Bronchial epithelial cell (primary cell): ENCODE results near the gene PON2. TPM values are rescaled to one million over a fixed set of nuclear protein-coding genes. Genes with fewer than 3 reads are reported as not detected.
A peak's percentile ranks its signal among the peaks of the same experiment; 100 is the strongest.

Experiments
- DNase-seq: peaks from one replicate; pipeline ENCODE4 v3.0.0-alpha.2; 2010; ENCODE audit warnings: low read depth
- FAIRE-seq: peaks from 2 replicates; lab custom pipeline; 2011; peaks lifted over from hg19 to GRCh38; lab: Jason Lieb, UNC
- H3K27me3 ChIP-seq: 2 replicates; pipeline ENCODE4 v1.5.1; 2011; ENCODE audit warnings: low read length; ENCODE audit not compliant: control insufficient read depth, insufficient read depth
- H3K36me3 ChIP-seq: 2 replicates; pipeline ENCODE4 v1.5.1; 2011; ENCODE audit warnings: low read length; ENCODE audit not compliant: control insufficient read depth, insufficient read depth
- H3K4me3 ChIP-seq: 2 replicates; pipeline ENCODE4 v1.5.1; 2011; ENCODE audit warnings: mild to moderate bottlenecking, low read depth, low read length, control low read depth
- total RNA-seq: library from RNA; depleted of rRNA; stranded (reverse); fragments of >200 nt; gene quantifications from 2 replicates; pipeline ENCODE4 v1.2.1, GENCODE V29; 2014
- TF ChIP-seq, protein P1 (sequence below): IDR thresholded peaks from 2 replicates; pipeline ENCODE4 v1.5.1; 2011; ENCODE audit warnings: mild to moderate bottlenecking, moderate library complexity, low read length, control low read depth, inconsistent platforms; ENCODE audit not compliant: insufficient read depth, severe bottlenecking

PON2 gene
- total RNA-seq, 1 donor from 2014 or later, result 40.8 TPM

DNA sequence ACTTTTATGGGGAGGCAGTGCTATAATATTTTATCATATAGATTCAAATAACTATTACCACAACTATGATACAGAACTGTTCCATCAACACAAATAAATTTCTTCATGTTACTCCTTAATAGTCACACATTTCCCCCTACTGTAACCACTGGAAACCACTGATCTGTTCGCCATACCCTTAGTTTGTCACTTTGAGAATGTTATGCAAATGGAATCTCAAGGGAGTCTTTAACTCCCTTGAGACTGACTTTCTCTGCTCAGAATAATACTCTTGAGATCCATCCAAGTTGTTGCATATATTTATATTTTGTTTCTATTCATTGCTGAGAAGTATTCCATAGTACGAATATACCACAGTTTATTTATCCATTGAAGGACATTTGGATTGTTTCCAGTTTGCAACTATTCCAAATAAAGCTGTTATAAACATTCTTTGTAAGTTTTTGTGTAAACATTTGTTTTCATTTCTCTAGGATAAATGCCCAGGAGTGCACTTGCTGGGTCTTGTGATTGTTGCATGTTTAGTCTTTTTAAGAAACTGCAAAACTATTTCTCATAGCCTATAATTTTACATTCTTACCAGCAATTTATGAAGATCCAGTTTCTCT is 19.7 kb upstream of the PON2 start:
- no peaks in the 10 kb centered on the region for H3K36me3 ChIP-seq
- FAIRE-seq, result no peak

DNA sequence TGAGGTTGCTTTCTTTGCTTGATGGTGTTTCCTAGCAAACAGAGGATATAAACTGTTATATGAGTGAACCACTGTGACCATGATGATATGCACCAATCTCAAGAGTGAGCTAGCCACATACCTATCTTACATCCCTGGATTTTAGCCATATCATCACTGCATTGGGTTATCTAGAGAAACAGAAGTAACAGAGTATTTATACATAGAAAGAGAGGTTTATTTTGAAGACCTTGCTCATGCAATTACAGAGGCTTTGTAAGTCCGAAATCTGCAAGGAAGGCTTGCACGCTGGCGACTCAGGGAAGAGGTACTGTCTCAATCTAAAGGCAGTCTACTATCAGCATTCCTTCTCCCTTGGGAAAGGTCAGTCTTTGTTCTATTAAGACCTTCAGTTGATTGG is 11.8 kb upstream of the PON2 start:
- H3K4me3 ChIP-seq, result no peak overlapping the region
- no peak for FAIRE-seq

More for the DNA sequence above, 19.7 kb upstream of the PON2 start:
- Histone ChIP-seq H3K4me3 (no peak overlapping the region), H3K27me3 (no peaks in the 10 kb centered on the region)
- DNase-seq, result no peak
- TF ChIP-seq, protein P1, sequence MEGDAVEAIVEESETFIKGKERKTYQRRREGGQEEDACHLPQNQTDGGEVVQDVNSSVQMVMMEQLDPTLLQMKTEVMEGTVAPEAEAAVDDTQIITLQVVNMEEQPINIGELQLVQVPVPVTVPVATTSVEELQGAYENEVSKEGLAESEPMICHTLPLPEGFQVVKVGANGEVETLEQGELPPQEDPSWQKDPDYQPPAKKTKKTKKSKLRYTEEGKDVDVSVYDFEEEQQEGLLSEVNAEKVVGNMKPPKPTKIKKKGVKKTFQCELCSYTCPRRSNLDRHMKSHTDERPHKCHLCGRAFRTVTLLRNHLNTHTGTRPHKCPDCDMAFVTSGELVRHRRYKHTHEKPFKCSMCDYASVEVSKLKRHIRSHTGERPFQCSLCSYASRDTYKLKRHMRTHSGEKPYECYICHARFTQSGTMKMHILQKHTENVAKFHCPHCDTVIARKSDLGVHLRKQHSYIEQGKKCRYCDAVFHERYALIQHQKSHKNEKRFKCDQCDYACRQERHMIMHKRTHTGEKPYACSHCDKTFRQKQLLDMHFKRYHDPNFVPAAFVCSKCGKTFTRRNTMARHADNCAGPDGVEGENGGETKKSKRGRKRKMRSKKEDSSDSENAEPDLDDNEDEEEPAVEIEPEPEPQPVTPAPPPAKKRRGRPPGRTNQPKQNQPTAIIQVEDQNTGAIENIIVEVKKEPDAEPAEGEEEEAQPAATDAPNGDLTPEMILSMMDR, result no peak

DNA sequence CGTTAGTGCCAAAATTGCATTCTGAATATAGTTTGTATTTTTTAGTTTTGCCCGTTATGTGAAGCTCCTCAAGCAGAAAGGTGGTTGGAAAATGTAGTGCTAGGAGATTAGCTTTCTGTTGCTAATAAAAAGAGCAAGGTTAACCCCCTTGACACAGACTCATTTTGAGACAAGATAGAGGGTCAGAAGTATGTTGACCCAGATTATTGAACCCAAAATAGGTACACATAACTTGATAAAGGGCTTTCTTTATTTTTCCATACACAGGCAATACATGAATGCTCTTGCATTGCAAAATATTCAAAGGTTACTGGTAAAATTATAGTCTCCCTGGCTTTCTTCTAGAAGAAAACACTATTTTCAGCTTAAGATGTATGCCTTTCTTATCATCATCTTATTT is 10.0 kb upstream of the PON2 start:
- FAIRE-seq (no peak), DNase-seq (no peak)
- TF ChIP-seq, protein P1, result no peak
- Histone ChIP-seq H3K36me3 (no peaks in the 10 kb centered on the region), H3K27me3 (no peaks in the 10 kb centered on the region), H3K4me3 (no peak overlapping the region)

More for the DNA sequence above, 11.8 kb upstream of the PON2 start:
- TF ChIP-seq, protein P1, result no peak
- H3K27me3 ChIP-seq, result no peaks in the 10 kb centered on the region
- DNase-seq, result no peak
- no peaks in the 10 kb centered on the region for H3K36me3 ChIP-seq

DNA sequence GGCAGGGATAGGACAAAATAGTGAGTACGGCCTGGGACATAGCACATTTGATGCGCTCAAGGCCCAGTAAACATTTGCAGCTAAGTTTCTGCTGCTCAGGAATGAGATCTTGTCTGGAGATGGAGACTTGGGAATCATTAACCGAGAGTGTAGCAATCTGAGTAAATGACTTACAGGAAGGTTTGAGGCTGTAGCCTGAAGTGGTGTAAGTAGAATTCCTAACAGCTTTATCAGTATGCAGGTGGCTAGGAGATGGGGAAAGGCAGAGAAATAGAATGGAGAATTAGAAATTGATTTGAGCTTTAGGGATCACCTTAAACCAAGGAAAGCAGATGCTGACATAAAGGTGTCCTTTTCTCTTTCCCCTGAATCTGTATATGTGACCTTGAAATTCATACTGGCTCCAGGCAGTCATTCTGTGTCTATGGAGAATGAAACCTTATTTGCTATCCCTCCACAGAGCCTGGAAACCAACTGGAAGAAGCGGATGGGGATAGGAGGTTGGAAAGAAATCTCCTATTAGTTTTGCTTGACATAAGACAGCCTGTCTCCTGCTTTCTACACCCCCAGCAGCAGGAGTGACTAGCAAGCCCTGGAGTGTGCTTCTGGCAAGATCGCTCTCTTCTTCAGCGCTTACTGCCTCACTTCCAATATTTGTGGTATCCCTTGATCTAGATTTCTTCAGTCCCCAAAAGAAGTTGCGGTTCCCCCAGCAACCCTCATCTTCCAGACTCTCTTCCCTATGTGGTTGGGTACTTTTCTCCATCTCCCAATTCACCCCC is 6.4 kb upstream of the PON2 start:
- Histone ChIP-seq H3K27me3 (no peaks in the 10 kb centered on the region), H3K36me3 (no peaks in the 10 kb centered on the region), H3K4me3 (no peak overlapping the region)
- FAIRE-seq (no peak), DNase-seq (peak; percentile 58)
- TF ChIP-seq, protein P1, result no peak

DNA sequence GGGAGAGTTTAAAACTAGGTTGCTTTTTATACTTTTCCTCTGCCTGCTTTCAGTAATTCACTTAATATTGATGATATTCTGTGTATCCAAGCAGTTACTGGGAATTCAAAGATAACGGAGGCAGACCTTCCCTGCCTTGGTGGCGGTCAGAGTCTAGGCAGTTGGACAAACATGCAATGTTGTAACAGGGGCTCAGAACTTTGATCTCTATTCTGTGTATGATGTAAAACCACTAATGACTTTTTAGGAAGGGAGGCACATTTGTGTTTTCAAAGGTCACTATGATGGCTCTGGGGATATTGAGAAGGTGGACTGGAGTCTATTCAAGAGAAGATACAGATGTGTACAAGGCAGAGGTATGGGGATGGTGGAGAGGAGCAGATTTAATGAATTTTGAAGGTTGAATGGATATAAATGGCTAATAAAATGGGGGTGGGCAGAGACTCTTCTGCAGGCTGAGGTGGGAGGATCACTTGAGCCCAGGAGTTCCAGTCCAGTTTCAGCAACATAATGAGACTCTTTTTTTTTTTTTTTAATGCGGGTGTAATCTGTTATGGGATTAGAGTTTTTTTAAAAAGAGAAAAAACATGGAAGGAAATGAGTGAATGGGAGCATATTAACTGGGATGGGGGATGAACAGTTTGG is 5.7 kb upstream of the PON2 start:
- no peak overlapping the region for H3K4me3 ChIP-seq
- no peaks in the 10 kb centered on the region for H3K36me3 ChIP-seq
- DNase-seq (no peak), FAIRE-seq (no peak)
- TF ChIP-seq, protein P1, result no peak
- no peaks in the 10 kb centered on the region for H3K27me3 ChIP-seq
